Neural cell (in vitro differentiated cells): Measurements from ENCODE around the gene GPR6.

Experiments used
- CTCF ChIP-seq: fragments of 450-650 bp; IDR thresholded peaks from 2 replicates; pipeline ENCODE4 v1.5.1; 2014; ENCODE audit warnings: antibody characterized with exemption, mild to moderate bottlenecking, moderate library complexity; ENCODE audit not compliant: poor library complexity, severe bottlenecking
- EP300 ChIP-seq: fragments of 450-650 bp; conservative IDR thresholded peaks from 2 replicates; pipeline ENCODE4 v1.6.1; 2014; ENCODE audit warnings: antibody characterized with exemption, mild to moderate bottlenecking, moderate library complexity; ENCODE audit not compliant: poor library complexity, severe bottlenecking
- POLR2AphosphoS5 ChIP-seq: IDR thresholded peaks from 2 replicates; pipeline ENCODE4 v1.6.1; 2012
- RAD21 ChIP-seq: fragments of 450-650 bp; conservative IDR thresholded peaks from 2 replicates; pipeline ENCODE4 v1.6.1; 2014; ENCODE audit warnings: antibody characterized with exemption, mild to moderate bottlenecking, moderate library complexity
- TAF1 ChIP-seq: IDR thresholded peaks from 2 replicates; pipeline ENCODE4 v1.6.1; 2012; ENCODE audit warnings: low read depth

GRCh38 chr6:109999740-110000139, 21.6 kb downstream of the GPR6 start:
- TF ChIP-seq CTCF, result no peak
- TF ChIP-seq POLR2AphosphoS5, result no peak
- no peak for TF ChIP-seq EP300
- no peak for TF ChIP-seq TAF1
- TF ChIP-seq RAD21, result no peak
